GM12892 (cell line): Measurements from ENCODE around the gene TAF1.
"Not testable (repeated sequence)": the region's sequence is repeated elsewhere in the genome, so short reads cannot be mapped to it uniquely, and the experiment has no call there.

ENCODE experiments used
- DNase-seq: peaks from one replicate; pipeline ENCODE4 v3.0.0; 2011; ENCODE audit not compliant: insufficient read length
- FAIRE-seq: peaks from 2 replicates; lab custom pipeline; 2011; peaks lifted over from hg19 to GRCh38; lab: Jason Lieb, UNC
- POLR2A ChIP-seq: IDR thresholded peaks from 2 replicates; pipeline ENCODE4 v1.6.1; 2011; ENCODE audit warnings: low read depth, low read length, control low read depth
- POLR2AphosphoS5 ChIP-seq: IDR thresholded peaks from 2 replicates; pipeline ENCODE4 v1.6.1; 2011; ENCODE audit warnings: low read depth, low read length, control low read depth
- TAF1 ChIP-seq: IDR thresholded peaks from 2 replicates; pipeline ENCODE4 v1.6.1; 2011; ENCODE audit warnings: low read depth, mild to moderate bottlenecking, control low read depth, low read length, borderline replicate concordance

The TAF1 gene

GRCh38 chrX:71492231-71493065 is 126.3 kb downstream of the TAF1 start:
- DNase-seq = peak; percentile 49
- FAIRE-seq = peak; percentile 9
- TF ChIP-seq POLR2A (no peak), TAF1 (no peak), POLR2AphosphoS5 (no peak)

DNA sequence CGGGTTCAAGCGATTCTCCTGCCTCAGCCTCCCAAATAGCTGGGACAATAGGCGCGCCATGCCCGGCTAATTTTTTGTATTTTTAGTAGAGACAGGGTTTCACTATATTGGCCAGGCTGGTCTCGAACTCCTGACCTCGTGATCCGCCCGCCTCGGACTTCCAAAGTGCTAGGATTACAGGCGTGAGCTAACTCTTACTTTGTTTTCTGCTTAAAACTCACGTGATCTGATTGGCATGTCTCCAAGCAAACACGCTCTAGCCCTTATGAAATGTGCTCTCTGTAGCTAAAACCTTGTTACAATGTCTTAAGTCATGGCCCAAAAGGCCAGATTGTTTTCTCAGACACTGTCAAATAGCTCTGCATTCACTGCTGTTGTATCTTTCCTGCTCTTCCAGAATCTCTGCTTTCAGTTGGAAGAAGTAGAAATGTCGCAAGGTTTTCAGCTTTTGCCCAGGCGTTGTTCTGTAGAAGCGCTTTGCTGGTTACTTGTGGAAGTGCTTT is 127.0 kb downstream of the TAF1 start:
- DNase-seq = no peak
- no peak for FAIRE-seq

DNA sequence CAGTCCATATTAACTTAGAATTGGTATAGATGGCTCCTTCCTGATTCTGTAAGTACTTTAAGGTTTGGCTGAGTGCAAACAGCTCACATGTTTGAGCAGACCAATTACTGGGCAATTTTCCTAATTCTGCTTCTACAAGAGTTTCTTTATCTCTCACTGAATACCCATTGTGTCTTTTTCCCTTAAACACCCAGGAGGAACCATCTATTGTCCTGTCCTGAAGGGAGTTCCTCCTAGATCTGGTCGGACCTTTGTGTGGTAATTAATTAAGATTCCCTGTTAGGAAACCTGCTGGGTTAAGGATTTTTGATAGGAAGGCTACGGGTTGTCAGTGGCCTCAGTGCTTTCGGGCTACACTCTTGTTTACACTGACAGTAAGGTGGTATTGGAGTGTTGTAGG is 129.8 kb downstream of the TAF1 start:
- DNase-seq, FAIRE-seq: not testable (repeated sequence)

More for the DNA sequence above, 127.0 kb downstream of the TAF1 start:
- no peak for TF ChIP-seq POLR2A
- no peak for TF ChIP-seq TAF1
- TF ChIP-seq POLR2AphosphoS5 = no peak

DNA sequence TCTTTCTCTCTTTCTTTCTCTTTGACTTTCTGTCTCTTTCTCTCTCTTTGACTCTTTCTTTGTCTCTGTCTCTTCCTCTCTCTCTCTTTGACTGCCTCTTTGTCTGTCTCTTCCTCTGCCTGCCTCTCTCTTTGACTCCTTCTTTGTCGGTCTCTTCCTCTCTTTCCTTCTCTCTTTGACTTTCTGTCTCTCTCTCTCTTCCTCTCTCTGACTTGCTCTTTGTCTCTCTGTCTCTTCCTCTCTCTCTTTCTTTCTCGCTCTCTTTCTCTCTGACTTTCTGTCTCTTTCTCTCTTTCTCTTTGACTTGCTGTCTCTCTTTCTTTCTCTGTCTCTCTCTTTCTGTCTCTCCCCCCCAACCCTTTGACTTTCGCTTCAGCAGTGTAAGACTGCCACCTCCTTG is 130.3 kb downstream of the TAF1 start:
- TF ChIP-seq POLR2AphosphoS5 (no peak), TAF1 (no peak), POLR2A (no peak)
- FAIRE-seq (no peak), DNase-seq (no peak)

DNA sequence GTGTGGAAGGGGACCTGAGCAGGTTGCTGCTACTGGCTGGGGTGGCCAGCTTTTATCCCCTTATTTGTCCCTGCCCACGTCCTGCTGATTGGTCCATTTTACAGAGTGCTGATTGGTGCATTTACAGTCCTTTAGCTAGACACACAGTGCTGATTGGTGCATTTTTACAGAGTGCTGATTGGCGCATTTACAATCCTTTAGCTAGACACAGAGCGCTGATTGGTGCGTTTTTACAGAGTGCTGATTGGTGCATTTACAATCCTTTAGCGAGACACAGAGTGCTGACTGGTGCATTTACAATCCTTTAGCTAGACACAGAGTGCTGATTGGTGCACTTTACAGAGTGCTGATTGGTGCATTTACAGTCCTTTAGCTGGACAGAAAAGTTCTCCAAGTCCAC is 135.9 kb downstream of the TAF1 start:
- not testable (repeated sequence) for FAIRE-seq, DNase-seq

- FAIRE-seq = no peak
- no peak for DNase-seq
Measured at GRCh38 chrX:71504346-71504745, 138.2 kb downstream of the TAF1 start.

DNA sequence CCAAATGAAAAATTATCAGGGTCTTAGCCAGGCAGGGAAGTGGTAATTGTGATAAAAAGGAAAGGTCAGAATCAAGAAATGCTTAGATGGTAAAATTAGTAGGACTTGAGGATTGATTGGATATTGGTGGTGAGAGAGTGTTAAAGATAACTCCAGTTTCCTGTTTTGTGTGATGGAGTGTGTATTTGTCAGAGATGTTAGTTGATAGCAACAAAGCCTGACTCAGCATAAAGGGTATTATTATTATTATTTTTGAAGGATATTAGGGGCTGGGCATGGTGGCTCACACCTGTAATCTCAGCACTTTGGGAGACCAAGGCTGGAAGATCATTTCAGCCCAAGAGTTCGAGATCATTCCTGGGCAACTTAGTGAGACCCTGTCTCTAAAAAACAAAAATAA is 143.1 kb downstream of the TAF1 start:
- DNase-seq (no peak), FAIRE-seq (peak; percentile 44)
- no peak for TF ChIP-seq POLR2AphosphoS5
- no peak for TF ChIP-seq TAF1
- TF ChIP-seq POLR2A = no peak

More at GRCh38 chrX:71504346-71504745, 138.2 kb downstream of the TAF1 start:
- no peak for TF ChIP-seq POLR2A
- no peak for TF ChIP-seq POLR2AphosphoS5
- TF ChIP-seq TAF1 = no peak

DNA sequence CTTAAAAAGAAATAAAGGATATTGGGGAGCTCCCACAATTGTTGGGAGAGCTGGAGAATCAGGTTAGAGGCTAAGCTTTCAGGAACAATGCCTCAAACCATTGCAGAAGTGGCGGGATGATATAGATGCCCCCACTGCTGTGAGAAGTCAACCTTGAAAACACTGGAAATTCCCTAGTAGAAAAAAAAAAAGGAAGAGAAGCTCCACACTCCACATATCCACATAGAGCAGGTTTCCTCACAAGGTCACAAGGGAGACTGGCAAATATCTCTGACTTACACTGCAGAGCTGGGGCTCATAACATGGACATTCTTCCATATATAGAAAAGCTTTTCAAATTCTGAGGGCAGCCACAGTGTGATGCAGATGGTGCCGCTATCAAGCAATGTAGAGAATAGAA is 144.0 kb downstream of the TAF1 start:
- TF ChIP-seq TAF1 = no peak
- no peak for TF ChIP-seq POLR2AphosphoS5
- TF ChIP-seq POLR2A = no peak
- FAIRE-seq = no peak
- no peak for DNase-seq

GRCh38 chrX:71513731-71514130 is 147.6 kb downstream of the TAF1 start:
- not testable (repeated sequence) for FAIRE-seq, DNase-seq

- FAIRE-seq = peak; percentile 67
- DNase-seq = no peak
- TF ChIP-seq POLR2A (no peak), POLR2AphosphoS5 (no peak), TAF1 (no peak)
Measured at GRCh38 chrX:71514367-71515037, 148.3 kb downstream of the TAF1 start.

- FAIRE-seq (no peak), DNase-seq (no peak)
- TF ChIP-seq TAF1 = no peak
- no peak for TF ChIP-seq POLR2A
- TF ChIP-seq POLR2AphosphoS5 = no peak
Measured at GRCh38 chrX:71515038-71515396, 148.9 kb downstream of the TAF1 start.
